Adipocyte (in vitro differentiated cells): ENCODE data around the gene ACADS.

Experiments
- DNase-seq: peaks from one replicate; pipeline ENCODE4 v3.0.0-alpha.2; 2015; ENCODE audit warnings: low read depth
- H3K27me3 ChIP-seq: replicated peaks from 2 replicates; pipeline ENCODE4 v1.7.0; 2013; ENCODE audit warnings: mild to moderate bottlenecking, low read length, moderate library complexity; ENCODE audit not compliant: control insufficient read depth, insufficient read depth
- H3K36me3 ChIP-seq: 2 replicates; pipeline ENCODE4 v1.7.0; 2013; ENCODE audit warnings: low read length, mild to moderate bottlenecking, moderate library complexity; ENCODE audit not compliant: control insufficient read depth, insufficient read depth, severe bottlenecking
- H3K4me1 ChIP-seq: 2 replicates; pipeline ENCODE4 v1.7.0; 2013; ENCODE audit warnings: mild to moderate bottlenecking, low read length, moderate library complexity; ENCODE audit not compliant: control insufficient read depth, insufficient read depth
- H3K4me3 ChIP-seq: 2 replicates; pipeline ENCODE4 v1.7.0; 2013; ENCODE audit warnings: mild to moderate bottlenecking, low read length, moderate library complexity
- H3K9ac ChIP-seq: 2 replicates; pipeline ENCODE4 v1.7.0; 2013; ENCODE audit warnings: mild to moderate bottlenecking, low read length, moderate library complexity
- H3K9me3 ChIP-seq: 2 replicates; pipeline ENCODE4 v1.7.0; 2013; ENCODE audit warnings: mild to moderate bottlenecking, low read length, moderate library complexity; ENCODE audit not compliant: control insufficient read depth

The ACADS gene

GRCh38 chr12:120702637-120703036, 23.0 kb upstream of the ACADS start:
- no peak for DNase-seq

GRCh38 chr12:120703311-120703942, 22.2 kb upstream of the ACADS start:
- Histone ChIP-seq H3K4me1 (no peaks in the 10 kb centered on the region), H3K27me3 (no peaks in the 10 kb centered on the region), H3K4me3 (no peak overlapping the region), H3K36me3 (peaks cover 47% of the 10 kb centered on the region), H3K9ac (no peak overlapping the region), H3K9me3 (no peaks in the 10 kb centered on the region)
- DNase-seq: no peak

More at GRCh38 chr12:120702637-120703036, 23.0 kb upstream of the ACADS start:
- no peaks in the 10 kb centered on the region for H3K9me3 ChIP-seq
- H3K27me3 ChIP-seq: no peaks in the 10 kb centered on the region
- peaks cover 54% of the 10 kb centered on the region for H3K36me3 ChIP-seq
- no peak overlapping the region for H3K9ac ChIP-seq
- no peak overlapping the region for H3K4me3 ChIP-seq
- no peaks in the 10 kb centered on the region for H3K4me1 ChIP-seq

GRCh38 chr12:120705618-120706017, 20.0 kb upstream of the ACADS start:
- peaks cover 25% of the 10 kb centered on the region for H3K36me3 ChIP-seq
- H3K4me3 ChIP-seq: no peak overlapping the region
- H3K9me3 ChIP-seq: no peaks in the 10 kb centered on the region
- peaks cover 3% of the 10 kb centered on the region for H3K4me1 ChIP-seq
- DNase-seq: no peak
- H3K27me3 ChIP-seq: no peaks in the 10 kb centered on the region
- H3K9ac ChIP-seq: no peak overlapping the region

- H3K4me3 ChIP-seq: no peak overlapping the region
- H3K4me1 ChIP-seq: peaks cover 3% of the 10 kb centered on the region
- peaks cover 21% of the 10 kb centered on the region for H3K36me3 ChIP-seq
- no peak for DNase-seq
- H3K27me3 ChIP-seq: no peaks in the 10 kb centered on the region
- H3K9ac ChIP-seq: no peak overlapping the region
- H3K9me3 ChIP-seq: no peaks in the 10 kb centered on the region
Observed at GRCh38 chr12:120706029-120706428, 19.6 kb upstream of the ACADS start.

GRCh38 chr12:120708651-120709050, 17.0 kb upstream of the ACADS start:
- Histone ChIP-seq H3K27me3 (no peaks in the 10 kb centered on the region), H3K36me3 (peaks cover 10% of the 10 kb centered on the region), H3K9me3 (no peaks in the 10 kb centered on the region), H3K4me1 (peaks cover 16% of the 10 kb centered on the region), H3K9ac (no peak overlapping the region), H3K4me3 (no peak overlapping the region)
- DNase-seq: no peak

- peak within 1 kb of the TSS; percentile 91 for H3K9ac ChIP-seq
- peaks cover 16% of the 10 kb centered on the region for H3K4me1 ChIP-seq
- peak; percentile 80 for DNase-seq
- H3K4me3 ChIP-seq: peak within 1 kb of the TSS; percentile 90
- H3K36me3 ChIP-seq: peaks cover 19% of the 10 kb centered on the region
- H3K9me3 ChIP-seq: no peaks in the 10 kb centered on the region
- H3K27me3 ChIP-seq: no peaks in the 10 kb centered on the region
Observed at GRCh38 chr12:120710031-120710804, 15.4 kb upstream of the ACADS start, which contains the start of gene UNC119B. UNC119B (plus strand) TSS chr12:120710458; CDS start chr12:120710475, 17 bp downstream.

- Histone ChIP-seq H3K36me3 (peaks cover 23% of the 10 kb centered on the region), H3K4me3 (peak overlapping the region; percentile 90), H3K4me1 (peaks cover 16% of the 10 kb centered on the region), H3K27me3 (no peaks in the 10 kb centered on the region), H3K9ac (peak overlapping the region; percentile 91), H3K9me3 (no peaks in the 10 kb centered on the region)
- peak; percentile 35 for DNase-seq
Observed at GRCh38 chr12:120710805-120711296, 14.8 kb upstream of the ACADS start.

- DNase-seq: no peak
- Histone ChIP-seq H3K4me1 (peaks cover 16% of the 10 kb centered on the region), H3K27me3 (no peaks in the 10 kb centered on the region), H3K36me3 (peaks cover 28% of the 10 kb centered on the region), H3K9me3 (no peaks in the 10 kb centered on the region), H3K4me3 (peak overlapping the region; percentile 90), H3K9ac (peak overlapping the region; percentile 91)
Observed at GRCh38 chr12:120711411-120711810, 14.2 kb upstream of the ACADS start.

GRCh38 chr12:120712610-120713009, 13.0 kb upstream of the ACADS start:
- no peak for DNase-seq
- Histone ChIP-seq H3K4me1 (peaks cover 16% of the 10 kb centered on the region), H3K9me3 (no peaks in the 10 kb centered on the region), H3K36me3 (peaks cover 38% of the 10 kb centered on the region), H3K4me3 (no peak overlapping the region), H3K27me3 (no peaks in the 10 kb centered on the region), H3K9ac (peak overlapping the region; percentile 14)

- peak; percentile 95 for DNase-seq
- Histone ChIP-seq H3K36me3 (peaks cover 48% of the 10 kb centered on the region), H3K9me3 (no peaks in the 10 kb centered on the region), H3K4me1 (peaks cover 20% of the 10 kb centered on the region), H3K9ac (no peak overlapping the region), H3K27me3 (no peaks in the 10 kb centered on the region), H3K4me3 (no peak overlapping the region)
Observed at GRCh38 chr12:120713861-120714482, 11.7 kb upstream of the ACADS start.

GRCh38 chr12:120718055-120718454, 7.6 kb upstream of the ACADS start:
- DNase-seq: no peak

More at GRCh38 chr12:120718055-120718454, 7.6 kb upstream of the ACADS start:
- peaks cover 45% of the 10 kb centered on the region for H3K4me1 ChIP-seq
- H3K36me3 ChIP-seq: peaks cover 64% of the 10 kb centered on the region
- H3K9ac ChIP-seq: no peak overlapping the region
- H3K27me3 ChIP-seq: no peaks in the 10 kb centered on the region
- H3K9me3 ChIP-seq: no peaks in the 10 kb centered on the region
- H3K4me3 ChIP-seq: no peak overlapping the region
